GM18517 (cell line): ENCODE results near the gene BBS12.
"Not testable (repeated sequence)": the region's sequence is repeated elsewhere in the genome, so short reads cannot be mapped to it uniquely, and the experiment has no call there.

Experiments
- ATAC-seq: cut with Tn5 transposase; IDR thresholded peaks from one replicate; pipeline ENCODE4 v1.9.1; 2021; ENCODE audit warnings: mild to moderate bottlenecking, moderate library complexity; ENCODE audit not compliant: unreplicated experiment

The BBS12 gene

DNA sequence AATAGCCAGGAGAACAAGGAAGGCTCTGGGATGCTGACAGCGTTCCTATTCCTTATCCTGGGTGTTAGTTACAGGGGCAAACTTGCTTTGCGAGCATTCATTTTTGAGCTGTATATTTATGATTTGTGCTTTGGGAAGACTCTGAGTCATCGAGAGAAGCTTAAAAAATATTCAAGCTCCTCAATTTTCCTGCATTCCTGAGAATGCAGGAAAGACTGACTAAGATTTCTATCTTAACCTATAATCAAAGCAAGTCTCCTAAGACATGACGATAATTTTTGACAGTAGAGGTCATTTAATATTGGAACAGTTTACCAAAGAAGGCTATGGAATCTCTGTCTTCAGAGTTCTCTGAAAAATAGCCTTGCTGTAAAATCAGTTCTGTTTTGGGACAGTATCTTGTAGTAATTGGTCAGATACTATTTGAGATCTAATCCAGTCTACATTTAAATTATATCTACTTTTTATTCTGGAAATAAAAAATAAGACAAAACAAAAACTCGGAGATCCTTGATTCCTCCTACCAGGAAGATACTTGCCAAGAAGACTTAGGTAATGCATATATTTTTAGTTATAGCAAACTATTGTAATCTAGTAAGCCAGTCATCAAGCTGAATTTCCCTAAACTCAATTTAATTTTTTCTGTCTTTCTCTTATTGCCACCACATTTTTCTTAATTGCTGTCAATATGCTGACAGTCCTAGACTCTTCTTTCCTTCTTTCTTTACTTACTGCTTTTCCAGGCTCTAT lies 31.7 kb downstream of the BBS12 start:
- no peak for ATAC-seq

DNA sequence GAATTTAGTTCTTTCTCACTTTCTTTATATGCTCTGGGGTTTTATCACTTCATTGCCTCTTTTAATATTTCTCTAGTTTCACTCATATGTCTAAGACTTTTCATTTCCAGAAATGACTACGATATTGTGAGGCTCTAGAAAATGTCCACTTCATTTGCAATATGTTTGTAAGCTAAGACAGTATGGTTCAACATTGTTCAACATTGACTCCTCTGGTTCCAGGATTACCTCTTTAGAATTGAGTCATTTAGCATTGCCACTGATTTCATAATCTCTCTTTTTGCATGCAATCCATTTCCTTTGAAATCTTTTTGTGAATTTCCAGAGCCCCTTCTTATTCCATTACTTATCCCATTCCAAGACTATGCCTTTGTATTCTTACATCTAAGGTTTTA lies 32.3 kb downstream of the BBS12 start:
- ATAC-seq, result peak; percentile 91

DNA sequence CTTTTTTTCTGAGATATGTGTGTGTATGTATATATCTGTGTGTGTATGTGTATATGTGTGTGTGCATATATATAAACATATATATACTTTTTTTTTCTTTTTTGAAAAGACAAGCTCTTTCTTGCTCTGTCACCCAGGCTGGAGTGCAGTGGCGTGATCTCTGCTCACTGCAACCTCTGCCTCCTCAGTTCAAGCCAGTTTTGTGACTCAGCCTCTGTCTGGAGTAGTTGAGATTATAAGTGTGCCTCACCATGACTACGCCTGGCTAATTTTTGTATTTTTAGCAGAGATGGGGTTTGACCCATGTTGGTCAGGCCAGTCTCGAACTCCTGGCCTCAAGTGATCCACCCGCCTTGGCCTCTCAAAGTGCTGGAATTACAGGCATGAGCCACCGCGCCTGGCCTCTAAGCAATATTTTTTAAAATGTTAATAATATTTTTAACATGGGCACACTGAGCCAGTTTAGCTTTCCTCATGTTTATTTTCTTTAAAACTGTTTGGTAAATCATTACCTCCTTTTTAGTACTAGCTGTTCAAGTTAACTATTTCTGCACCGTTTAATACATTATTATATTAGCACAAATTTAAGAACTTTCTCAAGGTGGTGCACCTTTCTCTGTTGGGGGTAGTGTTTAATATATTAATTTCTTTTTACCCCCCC lies 33.3 kb downstream of the BBS12 start:
- ATAC-seq, result no peak

DNA sequence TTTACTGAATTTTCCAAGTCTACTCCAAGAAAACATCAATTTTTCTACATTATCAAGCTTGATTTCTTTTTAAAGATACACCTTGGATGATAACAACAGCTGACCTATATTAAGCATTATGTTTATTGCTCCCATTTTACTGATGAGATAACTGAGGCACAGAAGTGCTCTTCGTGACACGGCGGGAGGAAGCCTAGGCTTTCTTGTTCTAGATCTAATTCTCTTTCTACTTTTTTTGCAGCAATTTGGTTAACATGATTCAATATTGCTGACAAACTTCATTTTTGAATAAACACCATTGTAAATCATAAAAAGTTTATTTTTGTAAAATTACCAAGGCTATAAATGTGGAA lies 33.8 kb downstream of the BBS12 start:
- ATAC-seq, result no peak

GRCh38 chr4:122766950-122767349 lies 34.4 kb downstream of the BBS12 start:
- no peak for ATAC-seq

DNA sequence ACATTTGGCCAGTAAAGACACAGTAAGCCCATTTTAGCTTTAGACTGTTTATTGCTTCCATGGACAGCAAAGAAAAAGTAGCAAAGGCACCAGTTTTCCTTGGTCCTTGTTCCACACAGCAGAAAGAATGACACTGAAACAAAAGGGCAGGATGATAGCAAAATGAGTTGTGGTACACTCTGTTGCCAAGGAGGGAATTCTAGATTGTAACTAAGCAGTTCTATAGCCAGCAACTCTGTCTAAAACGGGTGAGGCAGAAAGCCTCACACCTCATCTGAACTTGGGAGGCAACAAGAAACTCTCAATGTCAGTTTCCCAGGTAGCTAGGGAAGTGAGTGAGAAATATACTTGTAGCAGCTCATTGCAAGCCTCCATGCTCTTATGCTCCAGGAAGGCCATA lies 39.2 kb downstream of the BBS12 start:
- ATAC-seq, result no peak

GRCh38 chr4:122772311-122772710 lies 39.8 kb downstream of the BBS12 start:
- no peak for ATAC-seq

- no peak for ATAC-seq
Observed at GRCh38 chr4:122772986-122773385, 40.5 kb downstream of the BBS12 start.

GRCh38 chr4:122775039-122775438 lies 42.5 kb downstream of the BBS12 start:
- ATAC-seq, result no peak

GRCh38 chr4:122775987-122776836 lies 43.7 kb downstream of the BBS12 start:
- no peak for ATAC-seq

DNA sequence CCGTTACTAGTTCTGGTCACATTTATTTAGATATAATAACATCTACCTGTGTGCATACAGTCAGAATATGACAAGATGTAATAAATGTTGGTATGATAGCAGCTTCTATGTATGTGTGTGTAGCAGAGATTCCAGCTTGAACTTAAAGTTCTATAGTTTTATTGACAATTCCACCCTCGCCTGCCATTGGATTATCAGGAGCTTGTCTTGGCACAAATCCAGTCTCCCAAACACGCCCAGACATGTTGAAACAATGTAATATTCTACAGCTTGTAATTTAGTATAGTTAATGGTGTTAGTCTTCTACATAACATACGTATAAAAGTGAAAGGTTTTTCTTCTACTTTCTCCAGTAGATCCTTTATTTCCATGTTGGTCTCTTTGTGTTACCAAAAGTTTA lies 44.4 kb downstream of the BBS12 start:
- ATAC-seq, result no peak

DNA sequence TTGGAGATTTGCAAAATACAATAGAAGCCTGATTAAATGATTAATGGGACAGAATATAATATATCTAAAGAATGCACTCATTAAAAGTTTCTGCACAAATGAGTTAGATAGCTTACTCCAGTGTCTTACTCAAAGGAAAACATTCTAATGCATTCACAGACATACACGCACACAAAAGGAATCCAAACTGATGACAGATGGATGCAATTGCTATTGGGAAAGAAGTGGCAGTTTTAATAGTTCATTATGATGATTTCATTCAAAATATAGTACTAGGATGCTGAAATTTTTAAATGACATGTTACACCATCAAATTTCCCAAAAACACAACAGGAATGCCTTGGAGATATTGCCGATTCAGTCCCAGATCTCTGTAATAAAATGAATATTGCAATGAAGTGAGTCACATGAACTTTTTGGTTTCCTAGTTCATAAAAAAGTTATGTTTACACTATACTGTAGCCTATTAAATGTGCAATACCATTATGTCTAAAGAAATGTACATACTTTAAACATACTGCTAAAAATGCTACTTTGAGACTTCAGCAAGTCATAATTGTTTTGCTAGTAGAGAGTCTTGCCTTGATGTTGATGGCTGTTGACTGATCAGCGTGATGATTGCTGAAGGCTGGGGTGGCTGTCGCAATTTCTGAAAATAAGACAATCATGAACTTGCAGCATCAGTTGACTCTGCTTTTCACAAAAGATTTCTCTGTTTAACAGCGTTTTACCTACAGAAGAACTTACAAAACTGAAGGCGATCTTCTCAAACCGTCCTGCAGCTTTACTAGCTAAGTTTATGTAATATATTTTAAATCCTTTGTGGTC lies 45.6 kb downstream of the BBS12 start:
- no peak for ATAC-seq

GRCh38 chr4:122781486-122781885 lies 49.0 kb downstream of the BBS12 start:
- ATAC-seq, result no peak

GRCh38 chr4:122783301-122784215 lies 51.1 kb downstream of the BBS12 start:
- no peak for ATAC-seq

DNA sequence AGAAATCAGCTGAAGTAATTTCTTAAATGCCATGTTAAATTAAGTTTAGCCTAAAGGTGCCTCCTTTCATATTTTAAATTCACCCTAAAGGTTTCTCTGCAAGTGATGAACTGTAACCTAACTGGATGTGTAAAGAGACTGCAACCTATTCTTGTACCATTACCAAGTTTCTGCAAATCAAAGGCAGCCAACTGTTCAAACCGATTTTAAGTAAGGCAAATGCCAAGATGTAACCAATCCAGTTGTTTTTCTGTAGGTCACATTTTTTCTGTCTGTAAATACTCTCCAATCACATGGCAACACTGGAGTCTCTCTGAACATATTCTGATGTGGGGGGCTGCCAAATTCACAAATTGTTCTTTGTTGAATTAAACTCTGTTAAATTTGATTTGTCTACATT lies 51.8 kb downstream of the BBS12 start:
- no peak for ATAC-seq

GRCh38 chr4:122785099-122785498 lies 52.6 kb downstream of the BBS12 start:
- no peak for ATAC-seq

DNA sequence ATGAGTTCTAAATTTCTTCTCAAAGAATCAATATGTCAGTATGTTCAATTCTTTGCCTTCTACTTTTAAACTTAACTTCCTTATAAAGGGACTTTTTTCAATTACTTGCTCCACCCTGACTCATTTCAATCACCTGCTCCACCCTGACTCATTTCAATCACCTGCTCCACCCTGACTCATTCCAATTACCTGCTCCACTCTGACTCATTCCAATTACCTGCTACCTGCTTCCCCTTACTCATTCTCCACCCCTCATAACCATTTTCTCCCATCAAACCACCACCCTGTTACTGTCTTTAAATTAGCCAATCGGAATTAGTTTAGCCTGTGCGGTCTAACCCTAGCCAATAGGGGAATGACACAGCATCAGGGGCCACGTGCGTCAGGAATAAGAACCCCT lies 53.8 kb downstream of the BBS12 start:
- not testable (repeated sequence) for ATAC-seq

GRCh38 chr4:122786920-122787319 lies 54.4 kb downstream of the BBS12 start:
- ATAC-seq, result not testable (repeated sequence)

DNA sequence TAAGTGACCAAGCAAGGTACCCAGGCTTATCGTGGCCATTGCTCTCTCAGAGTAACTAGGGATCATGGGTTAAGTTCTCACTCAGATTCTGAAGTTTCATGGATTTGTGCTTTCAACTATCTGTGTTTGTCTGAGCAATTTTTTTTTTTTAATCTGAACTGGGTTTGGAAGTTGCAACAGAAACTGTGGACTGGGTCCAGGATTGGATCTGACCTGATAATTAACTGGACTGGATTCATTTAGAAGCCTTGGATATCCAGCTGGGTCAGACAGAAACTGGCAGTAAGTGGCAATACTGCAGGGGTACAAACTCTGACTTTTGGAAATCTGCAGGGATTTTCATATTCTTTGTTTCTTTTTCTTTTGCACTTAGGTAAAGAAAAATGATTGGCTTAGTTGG lies 55.4 kb downstream of the BBS12 start:
- ATAC-seq, result no peak

DNA sequence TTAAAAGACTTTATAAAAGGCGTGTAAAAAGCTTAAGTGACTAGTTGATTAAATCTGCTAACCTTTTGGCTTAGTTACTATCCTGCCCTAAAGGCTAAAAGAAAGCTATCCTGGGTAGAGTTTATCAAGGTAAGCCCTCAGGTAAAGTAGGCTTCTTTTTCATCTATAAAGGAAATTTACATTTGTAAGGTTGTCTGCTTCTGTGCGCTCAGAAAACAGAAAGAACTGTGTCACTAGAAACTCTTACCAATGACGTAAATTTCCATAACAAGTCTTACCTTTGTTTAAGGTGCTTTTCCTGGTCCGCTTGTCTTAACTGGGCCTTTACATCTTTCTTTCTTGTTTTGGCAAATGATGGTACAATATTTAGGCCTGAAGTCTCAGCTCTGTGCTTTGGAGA lies 56.4 kb downstream of the BBS12 start:
- ATAC-seq, result no peak
